GM12878 (cell line): Measurements from ENCODE around the gene MMP20. TPM values are rescaled to one million over a fixed set of nuclear protein-coding genes. Genes with fewer than 3 reads are reported as not detected.
"Not testable (repeated sequence)": the region's sequence is repeated elsewhere in the genome, so short reads cannot be mapped to it uniquely, and the experiment has no call there.

Experiments
- ATAC-seq: fragments of 200-7000 bp; cut with Tn5 transposase; 3 replicates; pipeline ENCODE4 v1.9.1; 2020; ENCODE audit warnings: mild to moderate bottlenecking, moderate library complexity
- BruUV-seq: library from RNA; stranded (reverse); fragments of 400-500 nt; replicated peaks from 2 replicates; lab custom pipeline; 2021; lab: Mats Ljungman, UMichigan
- CTCF ChIA-PET: fragments of 300-600 bp; sonication (Branson Sonifier 250); formaldehyde crosslinking; extraction: SDS; loops from one replicate; lab custom pipeline; 2021; ENCODE audit warnings: inconsistent platforms; lab: Yijun Ruan, JAX
- POLR2A ChIA-PET: fragments of 350-600 bp; formaldehyde crosslinking; extraction: SDS; loops from one replicate; lab custom pipeline; 2021; ENCODE audit warnings: inconsistent platforms; lab: Charles Lee
- RAD21 ChIA-PET: fragments of 300-600 bp; sonication (Branson Sonifier 250); formaldehyde crosslinking; loops from one replicate; lab custom pipeline; 2023; ENCODE audit warnings: antibody characterized with exemption; ENCODE audit not compliant: unreplicated experiment; lab: Charles Lee
- SMC1A ChIA-PET: fragments of 300-600 bp; sonication (Branson Sonifier 250); formaldehyde crosslinking; loops from one replicate; lab custom pipeline; 2023; ENCODE audit not compliant: unreplicated experiment, uncharacterized antibody; lab: Charles Lee
- DNase-seq: peaks from one replicate; pipeline ENCODE4 v3.0.0-alpha.2; 2011; ENCODE audit warnings: low read depth, low spot score
- FAIRE-seq: peaks from 3 replicates; lab custom pipeline; 2011; peaks lifted over from hg19 to GRCh38; lab: Jason Lieb, UNC
- H2AFZ ChIP-seq: 2 replicates; pipeline ENCODE4 v1.6.0; 2011; ENCODE audit warnings: low read depth, low read length, control low read depth; ENCODE audit not compliant: control insufficient read depth
- H3K27ac ChIP-seq: 2 replicates; pipeline ENCODE4 v1.5.1; 2011; ENCODE audit warnings: control low read depth; ENCODE audit not compliant: control insufficient read depth, insufficient read depth
- H3K27me3 ChIP-seq, 2 experiments: replicated peaks in 1 of 2; 2 replicates each; pipeline versions ENCODE4 v1.6.0 to v1.6.1; 2011; ENCODE audit warnings: low read length in 1 of 2; ENCODE audit not compliant: control insufficient read depth in 2 of 2, insufficient read depth in 2 of 2
- H3K36me3 ChIP-seq, 2 experiments: 2 replicates each; pipeline ENCODE4 v1.5.1; 2011; ENCODE audit warnings: low read length in 1 of 2; ENCODE audit not compliant: control insufficient read depth in 2 of 2, insufficient read depth in 2 of 2
- H3K4me1 ChIP-seq: 2 replicates; pipeline ENCODE4 v1.6.1; 2011; ENCODE audit warnings: mild to moderate bottlenecking, low read length, moderate library complexity, mixed read lengths; ENCODE audit not compliant: control insufficient read depth, insufficient read depth
- H3K4me2 ChIP-seq: 2 replicates; pipeline ENCODE4 v1.6.0; 2011; ENCODE audit warnings: control low read depth; ENCODE audit not compliant: control insufficient read depth, insufficient read depth
- H3K4me3 ChIP-seq: fragments of 200-600 bp; sonication (generic); 2 replicates; pipeline ENCODE4 v1.5.1; 2016
- H3K79me2 ChIP-seq: 2 replicates; pipeline ENCODE4 v1.6.0; 2011; ENCODE audit warnings: low read length; ENCODE audit not compliant: control insufficient read depth, insufficient read depth
- H3K9ac ChIP-seq: 2 replicates; pipeline ENCODE4 v1.8.0; 2011; ENCODE audit warnings: low read length, control low read depth, mixed read lengths; ENCODE audit not compliant: control insufficient read depth, insufficient read depth
- H3K9me3 ChIP-seq: replicated peaks from 3 replicates; pipeline ENCODE4 v1.5.1; 2011; ENCODE audit warnings: mild to moderate bottlenecking, low read length; ENCODE audit not compliant: control insufficient read depth, insufficient read depth
- H4K20me1 ChIP-seq: 2 replicates; pipeline ENCODE4 v1.6.0; 2011; ENCODE audit not compliant: control insufficient read depth, insufficient read depth
- CREM ChIP-seq: IDR thresholded peaks from 2 replicates; pipeline ENCODE4 v1.6.1; 2014; ENCODE audit warnings: antibody characterized with exemption, low read depth
- FOXK2 ChIP-seq: fragments of 450-650 bp; IDR thresholded peaks from 2 replicates; pipeline ENCODE4 v1.6.1; 2017; ENCODE audit warnings: mild to moderate bottlenecking, moderate library complexity
- GATAD2B ChIP-seq: fragments of 450-650 bp; conservative IDR thresholded peaks from 2 replicates; pipeline ENCODE4 v1.6.1; 2017; ENCODE audit warnings: low read depth, mild to moderate bottlenecking, moderate library complexity
- NFXL1 ChIP-seq: fragments of 450-650 bp; IDR thresholded peaks from 2 replicates; pipeline ENCODE4 v1.6.1; 2017; ENCODE audit warnings: antibody characterized with exemption, mild to moderate bottlenecking, borderline replicate concordance
- NR2F1 ChIP-seq: fragments of 450-650 bp; conservative IDR thresholded peaks from 2 replicates; pipeline ENCODE4 v1.6.1; 2017; ENCODE audit warnings: mild to moderate bottlenecking
- RBBP5 ChIP-seq: fragments of 200-600 bp; sonication (generic); conservative IDR thresholded peaks from 2 replicates; pipeline ENCODE4 v1.6.1; 2016
- SMAD1 ChIP-seq: fragments of 450-650 bp; IDR thresholded peaks from 2 replicates; pipeline ENCODE4 v1.6.1; 2018; ENCODE audit warnings: mild to moderate bottlenecking, low read depth; ENCODE audit not compliant: partially characterized antibody
- SPI1 ChIP-seq: IDR thresholded peaks from 2 replicates; pipeline ENCODE4 v1.6.1; 2011; ENCODE audit warnings: low read depth, mild to moderate bottlenecking, low read length, moderate library complexity, borderline replicate concordance; ENCODE audit not compliant: insufficient read depth
- TBL1XR1 ChIP-seq: IDR thresholded peaks from 2 replicates; pipeline ENCODE4 v1.6.1; 2012; ENCODE audit warnings: low read depth, low read length, improper control_type of control experiment
- WGBS: methylation state at CpG from one replicate; pipeline ENCODE4 v1.1.6; 2016; ENCODE audit warnings: low lambda C conversion rate; ENCODE audit not compliant: insufficient replicate concordance, insufficient coverage; ENCODE audit errors: missing lambda C conversion rate; 5-methylcytosine and 5-hydroxymethylcytosine counted together
- in situ Hi-C: fragments of 300-500 bp; cut with MboI; formaldehyde crosslinking; loops from 9 replicates; pipeline ENCODE4 v1.14.3; 2018; ENCODE audit warnings: mixed read lengths
- intact Hi-C: fragments of 100-400 bp; cut with micrococcal nuclease; formaldehyde crosslinking; loops from one replicate; pipeline ENCODE4 v1.14.2; 2022; ENCODE audit not compliant: unreplicated experiment
- polyA plus RNA-seq, 11 experiments: library from polyadenylated mRNA; depleted of rRNA in 4 of 11; unstranded in 6 of 11; stranded (reverse) in 5 of 11; fragments of >200 nt; fragmentation: Nextera tagmentation in 4 of 11; fragmentation: Illumina TruSeq in 1 of 11; extraction: Ambion mirVana in 4 of 11; extraction: Trizol in 1 of 11; gene quantifications; 1 replicate in 1 of 11; 2 replicates in 10 of 11; pipeline versions ENCODE4 v1.2.1 to v1.2.3, GENCODE V29; 2011 to 2016; ENCODE audit warnings: inconsistent platforms in 2 of 11, missing spikeins in 2 of 11, low read depth in 1 of 11
- total RNA-seq, 4 experiments: library from RNA; depleted of rRNA in 3 of 4; stranded (reverse); fragments of >200 nt in 3 of 4; fragmentation: Illumina TruSeq in 1 of 4; extraction: Trizol in 1 of 4; gene quantifications; 2 replicates each; pipeline versions ENCODE4 v1.2.1 to v1.2.3, GENCODE V29; 2013 to 2021

Gene MMP20
- total and polyA plus RNA-seq, 10 of the 15 experiments (the other 5 are each of a cell fraction or from before 2014, with no cell fraction given) = 0.10 to 0.57 (median 0.19) TPM; not detected in 2

DNA sequence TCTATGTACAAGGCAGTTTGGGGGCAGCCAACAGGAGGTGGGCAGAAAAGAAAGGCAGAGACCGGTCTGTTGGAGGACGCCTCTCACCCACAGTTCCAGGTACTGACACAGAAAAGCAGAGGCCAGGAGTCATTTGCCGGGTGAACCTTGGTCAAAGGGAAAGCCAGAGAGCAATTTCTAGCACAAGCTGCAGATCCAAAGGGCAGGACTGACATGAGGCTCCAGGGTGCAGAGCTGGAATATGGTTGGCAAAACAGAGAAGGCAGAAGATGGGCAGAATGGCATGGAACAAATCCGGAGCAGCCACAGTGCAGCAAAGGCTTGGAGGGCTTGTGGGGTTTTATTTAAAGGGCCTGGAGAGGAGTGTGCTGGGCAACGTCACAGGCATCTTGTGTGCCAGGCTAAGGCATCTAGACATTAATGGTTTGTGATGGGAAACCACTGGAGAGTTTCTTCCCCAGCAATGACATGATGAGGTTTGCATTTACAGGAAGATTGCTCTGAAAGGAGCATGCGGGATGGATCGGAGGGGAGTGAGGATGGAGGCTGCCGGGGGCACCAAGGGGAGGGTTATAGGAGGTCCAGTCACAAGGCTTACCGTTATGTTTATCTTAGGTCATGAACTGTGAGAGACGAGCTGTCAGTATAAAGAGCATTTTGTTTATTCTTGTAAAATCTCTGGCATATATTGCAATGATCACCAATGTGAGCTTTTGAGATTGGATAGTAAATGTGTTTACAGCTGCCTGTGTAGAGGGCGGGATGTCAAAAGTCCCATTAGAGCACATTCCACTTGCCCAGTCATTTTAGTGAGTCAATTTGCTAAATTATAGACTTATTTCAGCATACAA is 5.7 kb upstream of the MMP20 start (continued):
- no peak for TF ChIP-seq CREM
- no peak for TF ChIP-seq GATAD2B
- no peak for TF ChIP-seq SPI1
- no peak for TF ChIP-seq RBBP5
- no peak for TF ChIP-seq SMAD1
- no peak for TF ChIP-seq NR2F1
- TF ChIP-seq TBL1XR1 = no peak
- TF ChIP-seq NFXL1 = no peak
- TF ChIP-seq FOXK2 = no peak

DNA sequence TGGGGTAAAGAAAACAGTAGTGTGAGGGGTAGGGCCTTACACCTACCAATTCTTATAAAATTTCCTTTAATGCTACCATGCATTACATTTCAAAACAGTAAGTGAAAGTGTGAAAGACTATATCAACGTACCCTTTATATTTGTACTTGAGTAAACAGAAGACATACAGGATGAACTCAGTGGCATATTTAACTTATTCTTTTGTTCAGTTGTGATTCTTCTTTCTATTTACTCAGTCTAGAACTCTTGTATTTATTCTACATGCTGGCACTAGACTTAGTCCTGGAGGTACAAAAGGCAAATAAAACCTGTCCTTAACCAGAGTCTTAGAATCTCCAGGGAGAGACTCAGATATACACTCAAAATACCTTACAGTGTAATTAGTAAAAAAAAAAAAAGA is 4.8 kb upstream of the MMP20 start:
- POLR2A ChIA-PET = not testable (repeated sequence)
- 0% methylated on average over 1 of the region's 1 CpG for WGBS

More for the DNA sequence above, 4.8 kb upstream of the MMP20 start:
- ChIA-PET SMC1A (interaction anchor here (1.5 kb wide), 1 partner anchor 37 kb away, joined by 3 read pairs; no protein-coding TSS in a partner anchor), CTCF (interaction anchor here (0.8 to 1.4 kb wide), 3 partner anchors 12 to 36 kb away, joined by 3 to 6 read pairs (median 3); no protein-coding TSS in a partner anchor)
- H2AFZ ChIP-seq, H3K36me3 ChIP-seq, BruUV-seq, H3K4me2 ChIP-seq, H3K9me3 ChIP-seq, H3K27ac ChIP-seq, FAIRE-seq, intact Hi-C loops, RAD21 ChIA-PET, DNase-seq, H3K79me2 ChIP-seq, ATAC-seq, H3K4me1 ChIP-seq, H3K27me3 ChIP-seq, H3K9ac ChIP-seq, in situ Hi-C loops, H4K20me1 ChIP-seq, H3K4me3 ChIP-seq: not testable (repeated sequence)
